T-helper 2 cell treated with Interferon-gamma antibody and Interleukin-4, amounts not matched to agents 100 ng/mL and 5 ng/mL, for 36 hours (primary cell): ENCODE data around the gene HCFC1. TPM values are rescaled to one million over a fixed set of nuclear protein-coding genes. Genes with fewer than 3 reads are reported as not detected.

Experiments used
- intact Hi-C: fragments of 100-400 bp; cut with micrococcal nuclease; formaldehyde crosslinking; loops from one replicate; pipeline ENCODE4 v1.15.1; 2023
- total RNA-seq: library from RNA; stranded (reverse); gene quantifications from 2 replicates; pipeline ENCODE4 v1.2.3, GENCODE V29; 2022

Gene HCFC1
- total RNA-seq, 1 donor from 2014 or later: 115 TPM

GRCh38 chrX:153980394-153980793 is 8.8 kb upstream of the HCFC1 start:
- intact Hi-C loops: loop anchor here (10.0 kb wide), 1 partner anchor 114 kb away; the partner anchor contains the start of gene MECP2

- intact Hi-C loops: no loop called here
Observed at GRCh38 chrX:153974726-153975286, 3.2 kb upstream of the HCFC1 start.

GRCh38 chrX:153974003-153974725 is 2.5 kb upstream of the HCFC1 start:
- intact Hi-C loops: no loop called here

GRCh38 chrX:153973127-153974002 is 1.7 kb upstream of the HCFC1 start:
- intact Hi-C loops: loop anchor here (2.0 kb wide), 1 partner anchor 397 kb away; no protein-coding TSS in a partner anchor

GRCh38 chrX:153972368-153973126 is 929 bp upstream of the HCFC1 start, which contains the start of gene TMEM187:
Gene TMEM187, plus strand, starts transcription at chrX:153972754. Its CDS starts 9,309 bp downstream, at chrX:153982063.
- intact Hi-C loops: loop anchor here (1.0 to 2.0 kb wide), 2 partner anchors 9 to 398 kb away; no protein-coding TSS in a partner anchor

- intact Hi-C loops: loop anchor here (1.0 to 2.0 kb wide), 2 partner anchors 43 to 50 kb away; no protein-coding TSS in a partner anchor
Observed at GRCh38 chrX:153971124-153971449, 531 bp downstream of the HCFC1 start.

GRCh38 chrX:153970357-153971123 is 1.1 kb downstream of the HCFC1 start:
- intact Hi-C loops: loop anchor here (1.0 to 2.0 kb wide), 2 partner anchors 42 to 50 kb away; no protein-coding TSS in a partner anchor

- intact Hi-C loops: loop anchor here (2.0 kb wide), 1 partner anchor 51 kb away; no protein-coding TSS in a partner anchor
Observed at GRCh38 chrX:153969904-153970356, 1.7 kb downstream of the HCFC1 start.

GRCh38 chrX:153969125-153969903 is 2.3 kb downstream of the HCFC1 start:
- intact Hi-C loops: no loop called here

GRCh38 chrX:153968754-153969124 is 2.9 kb downstream of the HCFC1 start:
- intact Hi-C loops: no loop called here

- intact Hi-C loops: no loop called here
Observed at GRCh38 chrX:153968255-153968654, 3.4 kb downstream of the HCFC1 start.

GRCh38 chrX:153967536-153968224 is 3.9 kb downstream of the HCFC1 start:
- intact Hi-C loops: loop anchor here (2.0 kb wide), 1 partner anchor 83 kb away; no protein-coding TSS in a partner anchor

- intact Hi-C loops: loop anchor here (2.0 kb wide), 1 partner anchor 84 kb away; no protein-coding TSS in a partner anchor
Observed at GRCh38 chrX:153966841-153967535, 4.6 kb downstream of the HCFC1 start.

- intact Hi-C loops: loop anchor here (2.0 kb wide), 1 partner anchor 85 kb away; no protein-coding TSS in a partner anchor
Observed at GRCh38 chrX:153966283-153966688, 5.3 kb downstream of the HCFC1 start.

- intact Hi-C loops: no loop called here
Observed at GRCh38 chrX:153965406-153965805, 6.2 kb downstream of the HCFC1 start.

- intact Hi-C loops: no loop called here
Observed at GRCh38 chrX:153964105-153964504, 7.5 kb downstream of the HCFC1 start.

GRCh38 chrX:153963546-153963945 is 8.1 kb downstream of the HCFC1 start:
- intact Hi-C loops: no loop called here

GRCh38 chrX:153961292-153961691 is 10.3 kb downstream of the HCFC1 start:
- intact Hi-C loops: no loop called here
